HG03460 (cell line): ENCODE results near the gene SHISA6.

Experiments used
- ATAC-seq: cut with Tn5 transposase; IDR thresholded peaks from one replicate; pipeline ENCODE4 v1.9.1; 2021; ENCODE audit not compliant: unreplicated experiment

Gene SHISA6

GRCh38 chr17:11430751-11431150, 189.7 kb downstream of the SHISA6 start:
- no peak for ATAC-seq

DNA sequence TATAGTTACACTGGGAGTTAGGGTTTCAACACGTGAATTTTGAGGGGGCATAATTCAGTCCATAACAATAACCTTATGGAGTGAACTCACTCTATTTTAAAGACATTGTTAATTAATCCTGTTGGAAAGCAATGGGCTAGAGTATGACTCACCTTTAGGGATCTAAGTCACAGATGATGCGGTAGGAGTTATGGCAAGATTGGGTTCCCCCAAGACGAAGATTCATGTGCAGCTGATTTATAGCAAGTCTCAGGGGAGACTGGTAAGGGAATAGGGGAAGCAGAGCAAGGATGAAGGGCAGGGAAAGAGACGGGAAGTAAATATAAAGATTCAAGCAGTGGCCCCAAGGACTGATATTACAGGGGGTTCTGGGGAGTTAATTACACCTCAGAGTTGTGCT, 197.7 kb downstream of the SHISA6 start:
- ATAC-seq = no peak

DNA sequence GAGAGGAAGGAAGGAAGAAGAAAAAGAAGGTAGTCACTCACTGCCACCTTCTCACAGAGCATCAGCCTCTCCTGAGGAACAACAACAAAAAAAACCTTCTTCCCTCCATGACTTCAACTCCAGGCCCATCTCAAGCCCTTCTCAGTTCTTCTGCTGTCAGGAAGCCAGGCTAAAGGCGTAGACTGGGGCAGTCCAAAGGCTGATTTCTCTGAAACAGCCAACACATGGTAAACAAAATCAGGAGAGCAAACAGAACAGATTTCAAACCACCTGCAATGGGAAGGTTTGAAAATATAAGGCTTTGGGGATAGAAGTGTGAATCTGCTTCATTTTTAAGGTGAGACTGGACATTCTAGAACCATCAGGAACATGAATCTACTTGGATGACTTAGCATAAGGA, 200.0 kb downstream of the SHISA6 start:
- no peak for ATAC-seq

- no peak for ATAC-seq
These were observed 205.3 kb downstream of the SHISA6 start for GRCh38 chr17:11446316-11446715.

GRCh38 chr17:11454096-11454495, 213.1 kb downstream of the SHISA6 start:
- no peak for ATAC-seq

DNA sequence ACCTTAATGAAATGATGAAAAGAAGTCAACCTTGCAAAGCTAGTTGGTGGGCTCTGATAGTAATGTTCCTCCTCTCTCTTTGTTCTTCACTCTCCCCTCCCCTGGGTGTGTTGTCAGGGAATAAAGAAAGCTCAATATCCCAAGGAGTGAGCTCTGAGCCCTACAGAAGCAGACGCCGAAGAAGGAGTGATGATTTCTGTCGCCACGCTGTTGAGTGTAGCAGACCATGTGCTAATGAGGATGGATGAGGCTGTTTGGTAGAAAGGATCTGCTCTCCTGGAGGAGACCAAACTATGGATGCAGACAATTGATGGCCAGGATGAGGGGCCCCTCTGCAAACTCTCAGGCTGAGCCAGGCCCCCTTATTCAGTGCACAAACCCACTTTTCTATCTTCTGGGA, 217.3 kb downstream of the SHISA6 start:
- no peak for ATAC-seq

DNA sequence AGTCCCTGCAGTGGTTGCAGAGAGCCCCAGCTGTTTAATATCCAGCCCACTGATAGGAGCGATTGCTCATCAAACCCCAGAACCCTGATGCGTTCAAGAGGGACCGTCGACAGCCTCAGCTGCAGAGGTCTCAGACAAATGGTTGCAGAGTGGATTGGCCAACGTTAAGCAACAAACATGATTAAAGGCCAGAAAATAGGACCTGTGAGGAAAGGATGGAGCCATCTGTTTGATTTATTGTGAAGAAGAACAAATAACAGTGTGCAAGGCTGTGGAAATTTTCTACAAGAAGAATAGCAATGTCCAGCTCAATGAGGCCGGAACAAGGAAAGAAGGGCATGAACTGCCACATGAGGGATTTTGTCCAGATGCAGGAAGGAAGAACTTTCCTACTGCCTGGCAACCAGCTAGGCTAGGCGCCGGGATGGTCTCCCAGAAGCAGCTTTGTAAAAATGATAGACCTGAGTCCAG, 218.9 kb downstream of the SHISA6 start:
- no peak for ATAC-seq

GRCh38 chr17:11461993-11462548, 221.1 kb downstream of the SHISA6 start:
- ATAC-seq = no peak

DNA sequence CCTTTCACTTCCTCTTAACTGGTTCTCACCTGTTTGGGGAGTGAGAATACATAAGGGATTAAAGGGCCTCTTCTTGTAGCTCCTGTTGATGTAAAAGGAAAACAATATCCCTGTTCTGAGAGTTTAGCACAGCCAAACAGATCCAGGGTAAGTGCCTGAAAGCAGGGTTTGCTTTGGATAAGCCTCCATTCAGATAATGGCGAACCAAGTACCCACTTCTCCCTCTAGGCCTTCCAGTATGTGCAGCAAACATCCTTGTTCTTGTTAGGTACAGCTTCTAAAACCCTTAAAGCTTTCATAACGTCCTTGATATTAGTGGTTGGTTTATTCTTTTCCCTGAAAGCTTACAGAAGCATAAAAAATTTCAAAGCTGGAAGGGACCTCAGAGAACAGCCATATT, 226.6 kb downstream of the SHISA6 start:
- no peak for ATAC-seq

DNA sequence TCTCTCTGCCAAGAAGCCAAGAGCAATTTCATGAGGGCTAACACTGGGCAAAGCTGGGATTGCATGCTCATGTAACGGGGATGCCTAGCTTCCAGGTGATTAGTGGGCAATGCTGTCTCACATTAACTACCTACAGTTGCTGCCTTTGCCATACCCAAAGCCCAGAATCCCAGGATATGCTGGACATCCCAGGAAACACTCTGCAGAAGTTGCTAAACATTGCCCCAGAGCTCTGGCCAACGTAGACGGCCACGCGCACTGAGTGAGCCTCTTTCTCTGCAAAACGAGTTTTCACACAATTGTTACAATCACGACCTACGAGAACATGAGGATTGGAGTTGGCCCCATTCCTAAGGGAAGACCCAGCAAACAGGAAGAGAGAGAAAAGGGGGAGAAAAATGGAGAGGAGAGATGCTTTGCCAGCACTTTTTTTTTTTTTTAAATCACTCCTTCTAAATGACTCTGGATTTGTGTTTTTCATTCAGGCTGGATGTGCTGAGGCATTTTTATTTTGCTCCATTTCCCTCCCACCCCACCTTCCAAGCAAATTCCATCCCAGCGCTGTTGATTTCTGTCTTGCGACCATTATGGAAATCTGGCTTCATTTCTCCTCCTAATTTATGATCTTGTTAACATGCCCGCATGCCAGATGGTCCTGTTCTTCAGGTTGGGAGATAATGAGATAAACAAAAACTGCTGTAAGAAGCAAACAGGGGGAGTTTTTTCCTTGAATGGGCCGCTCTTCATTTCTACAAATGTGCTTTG, 244.5 kb downstream of the SHISA6 start:
- ATAC-seq = no peak

DNA sequence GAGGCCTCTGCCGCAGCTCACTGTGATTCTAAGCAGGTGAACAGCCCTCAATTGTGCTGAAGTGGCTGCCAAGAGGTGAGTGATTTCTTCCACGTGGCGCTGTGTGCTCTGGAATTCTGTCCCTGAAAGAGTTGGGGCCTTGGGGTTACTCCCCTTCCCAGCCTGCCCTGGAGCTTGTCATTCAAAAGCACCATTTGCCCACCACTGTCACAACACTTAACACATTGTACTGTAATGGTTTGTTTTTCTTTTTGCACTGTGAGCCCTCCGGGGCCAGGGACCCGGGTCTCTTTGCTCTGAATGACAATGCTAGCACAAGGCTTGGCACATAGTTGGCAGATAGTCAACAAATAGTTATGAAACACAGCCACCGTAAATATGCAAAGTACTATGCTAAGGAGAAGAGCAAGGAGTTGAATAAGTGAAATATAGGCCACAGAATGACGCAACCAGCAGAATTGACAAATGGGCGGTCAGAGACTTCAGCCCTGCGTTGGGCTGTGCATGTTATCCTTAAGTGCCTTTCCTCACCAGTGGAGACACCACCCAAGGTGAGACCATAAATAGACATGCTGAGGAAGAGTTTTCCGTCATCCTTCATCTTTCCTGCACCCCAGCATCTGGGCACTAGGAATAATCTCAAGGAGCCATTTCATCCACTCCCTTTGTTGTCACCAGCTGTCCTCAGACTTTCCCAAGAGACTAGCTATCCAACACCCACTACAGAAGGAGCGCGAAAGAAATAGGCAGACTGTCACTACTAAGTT, 245.3 kb downstream of the SHISA6 start:
- ATAC-seq = no peak

DNA sequence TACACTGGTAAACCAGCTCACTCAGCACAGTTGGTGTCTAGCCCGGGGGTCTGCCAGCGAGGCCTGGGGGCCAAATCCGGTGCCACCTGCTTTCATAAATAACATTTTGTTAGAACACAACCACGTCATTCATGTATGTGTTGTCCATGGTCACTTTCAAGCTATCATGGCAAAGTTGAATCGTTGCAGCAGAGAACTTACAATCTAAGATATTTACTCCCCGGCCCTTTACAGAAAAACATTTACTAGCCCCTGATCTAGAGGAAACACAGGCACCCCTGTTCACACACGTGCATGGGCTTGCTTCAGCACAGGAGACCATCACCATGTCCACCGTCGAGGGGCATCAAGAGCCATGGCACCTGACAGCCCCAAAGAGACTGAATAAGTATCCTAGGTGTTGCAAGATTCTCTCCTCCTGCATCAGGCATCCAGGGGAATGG, 245.9 kb downstream of the SHISA6 start:
- no peak for ATAC-seq

DNA sequence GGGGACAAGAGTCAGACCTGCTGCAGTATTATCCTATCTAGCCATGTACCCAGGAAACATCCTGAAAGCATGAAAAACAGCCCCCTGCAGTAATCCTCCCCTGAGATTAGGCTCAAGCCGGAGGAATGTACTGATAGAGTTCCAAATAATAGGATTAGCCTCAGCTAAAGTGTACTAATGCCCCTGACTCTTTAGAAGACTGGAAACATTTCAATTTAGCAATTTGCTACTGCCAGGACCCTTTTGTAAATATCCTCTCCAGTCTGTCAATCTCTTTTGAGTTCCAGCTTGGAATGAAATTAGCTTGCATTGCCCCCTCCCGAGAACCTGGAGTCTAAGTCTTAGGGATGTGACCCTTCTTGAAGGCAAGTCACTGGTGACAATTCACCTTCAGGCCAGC, 246.5 kb downstream of the SHISA6 start:
- ATAC-seq = no peak

- no peak for ATAC-seq
These were observed 247.4 kb downstream of the SHISA6 start for GRCh38 chr17:11488407-11488806.

DNA sequence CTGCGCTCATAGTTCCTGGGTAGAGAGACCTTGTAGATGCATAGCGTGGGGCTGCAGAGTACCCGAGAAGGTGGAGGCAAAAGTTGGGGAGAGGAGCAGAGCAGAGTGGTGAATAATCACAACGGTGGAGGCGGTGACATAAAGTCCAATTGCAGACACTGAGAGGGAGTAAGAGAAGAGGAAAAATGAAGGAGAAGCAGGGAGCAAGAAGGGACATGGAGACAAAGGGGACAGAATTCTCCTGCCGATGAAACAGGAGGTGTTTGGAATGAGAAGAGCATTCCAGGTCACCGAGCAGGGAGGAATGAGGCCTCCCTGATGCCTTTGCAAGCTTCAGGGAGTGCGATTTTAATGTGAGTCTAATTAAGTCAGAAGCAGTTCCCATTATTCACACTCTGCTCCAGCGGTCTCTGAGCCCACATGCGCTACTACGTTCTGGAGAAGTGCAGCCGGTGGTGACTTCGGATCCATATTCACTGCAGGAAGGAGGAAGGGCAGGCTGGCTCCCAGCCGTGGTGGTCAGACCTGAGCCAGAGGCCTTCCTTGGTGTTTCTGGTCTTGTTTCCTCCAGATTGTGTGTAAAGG, 249.2 kb downstream of the SHISA6 start:
- ATAC-seq = no peak

DNA sequence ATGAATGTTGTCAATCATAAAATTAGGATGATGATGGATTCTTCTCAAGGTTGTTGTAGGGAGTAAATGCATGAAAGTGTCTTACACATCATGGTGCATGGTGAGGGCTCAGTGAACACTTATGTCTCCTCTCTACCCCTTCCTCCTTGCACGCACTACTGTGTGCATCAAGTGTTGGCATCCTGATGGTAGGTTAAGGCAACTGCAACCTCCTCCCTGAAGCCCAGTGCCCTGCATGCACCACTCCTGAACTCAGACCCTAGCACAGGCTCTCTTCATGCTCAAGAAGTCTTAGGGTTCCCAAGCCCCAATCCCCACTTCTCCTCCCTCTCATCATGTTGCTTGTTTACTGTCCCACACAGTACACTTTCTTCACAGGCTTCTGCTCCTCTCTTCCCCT, 251.5 kb downstream of the SHISA6 start:
- ATAC-seq = no peak

GRCh38 chr17:11493936-11494335, 252.9 kb downstream of the SHISA6 start:
- ATAC-seq = no peak

GRCh38 chr17:11495613-11496012, 254.6 kb downstream of the SHISA6 start:
- ATAC-seq = no peak

DNA sequence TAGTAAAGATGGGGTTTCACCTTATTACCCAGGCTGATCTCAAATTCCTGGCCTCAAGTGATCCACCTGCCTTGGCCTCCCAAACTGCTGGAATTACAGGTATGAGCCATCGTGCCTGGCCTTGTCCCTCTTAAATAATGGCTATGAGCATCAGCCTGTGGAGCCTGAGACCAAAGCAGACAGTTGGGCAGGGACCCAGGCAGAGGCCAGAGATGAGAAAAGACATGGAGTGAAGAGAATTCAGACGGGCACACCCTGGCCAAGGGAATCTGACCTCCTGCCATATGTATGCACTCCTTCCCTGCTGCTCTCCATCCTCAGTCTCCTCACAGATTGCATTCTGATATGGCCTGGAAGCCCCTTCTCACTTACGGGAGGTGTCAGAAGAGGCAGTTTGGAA, 258.9 kb downstream of the SHISA6 start:
- no peak for ATAC-seq

- ATAC-seq = no peak
These were observed 262.5 kb downstream of the SHISA6 start for GRCh38 chr17:11503308-11504035.

DNA sequence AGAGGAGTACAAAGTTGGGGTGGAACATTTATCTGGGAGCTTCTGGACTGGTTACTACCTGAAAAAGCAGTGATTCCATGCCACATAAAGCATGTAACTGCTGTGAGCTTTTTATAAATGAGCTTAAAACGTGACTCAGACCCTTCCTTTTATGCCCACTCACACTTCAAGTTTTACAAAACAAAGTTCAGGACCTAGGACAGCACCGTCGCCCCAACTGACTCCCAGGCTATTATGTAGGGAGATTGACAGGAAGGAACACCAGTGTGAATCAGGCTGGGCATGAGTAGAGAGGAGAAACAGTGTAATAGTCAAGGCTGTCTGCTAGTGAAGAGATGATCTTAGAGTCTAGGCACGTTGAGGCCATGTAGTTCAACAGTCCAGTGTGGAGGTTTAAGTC, 265.6 kb downstream of the SHISA6 start:
- ATAC-seq = no peak
